Esophagus muscularis mucosa (tissue), 3 donors: ENCODE data around the gene GPC6.

Experiments used
- CTCF ChIP-seq, 3 experiments: fragments of 200-600 bp in 2 of 3; fragments of 450-650 bp in 1 of 3; sonication (generic) in 2 of 3; IDR thresholded peaks; one replicate each; pipeline ENCODE4 v1.5.1; 2017 to 2019; ENCODE audit warnings: antibody characterized with exemption in 3 of 3, mild to moderate bottlenecking in 2 of 3, moderate library complexity in 1 of 3
- POLR2A ChIP-seq: fragments of 450-650 bp; IDR thresholded peaks from one replicate; pipeline ENCODE4 v1.6.1; 2017; ENCODE audit warnings: antibody characterized with exemption, moderate library complexity, mild to moderate bottlenecking, low read depth

- TF ChIP-seq POLR2A: no peak
- no peak for TF ChIP-seq CTCF (IDR thresholded peaks at IDR 0.05)
Observed at GRCh38 chr13:93480553-93481106, 254.0 kb downstream of the GPC6 start.
